Neural progenitor cell (in vitro differentiated cells): ENCODE data around the gene RELCH. TPM values are rescaled to one million over a fixed set of nuclear protein-coding genes. Genes with fewer than 3 reads are reported as not detected.

Experiments
- DNase-seq: peaks from one replicate; pipeline ENCODE4 v3.0.0-alpha.2; 2016; ENCODE audit warnings: low spot score
- H2AFZ ChIP-seq: fragments of 200-600 bp; sonication (generic); replicated peaks from 2 replicates; pipeline ENCODE4 v1.6.1; 2016; ENCODE audit warnings: antibody characterized with exemption
- H3F3A ChIP-seq: fragments of 200-600 bp; sonication (generic); 2 replicates; pipeline ENCODE4 v1.6.1; 2016; ENCODE audit warnings: antibody characterized with exemption, low read depth
- H3K27ac ChIP-seq: fragments of 200-600 bp; sonication (generic); 2 replicates; pipeline ENCODE4 v1.5.1; 2016; ENCODE audit warnings: mild to moderate bottlenecking
- H3K27me3 ChIP-seq: fragments of 200-600 bp; sonication (generic); 2 replicates; pipeline ENCODE4 v1.6.1; 2016; ENCODE audit warnings: mild to moderate bottlenecking, moderate library complexity
- H3K36me3 ChIP-seq: fragments of 200-600 bp; sonication (generic); 2 replicates; pipeline ENCODE4 v1.5.1; 2016
- H3K4me1 ChIP-seq: fragments of 200-600 bp; sonication (generic); 2 replicates; pipeline ENCODE4 v1.6.1; 2016; ENCODE audit warnings: mixed run types
- H3K4me2 ChIP-seq: fragments of 200-600 bp; sonication (generic); 2 replicates; pipeline ENCODE4 v1.6.1; 2016
- H3K4me3 ChIP-seq: fragments of 200-600 bp; sonication (generic); 2 replicates; pipeline ENCODE4 v1.5.1; 2016
- H3K79me2 ChIP-seq: fragments of 200-600 bp; sonication (generic); 2 replicates; pipeline ENCODE4 v1.6.1; 2016; ENCODE audit warnings: low read depth
- H3K9ac ChIP-seq: fragments of 200-600 bp; sonication (generic); 2 replicates; pipeline ENCODE4 v1.6.1; 2016
- H3K9me3 ChIP-seq: fragments of 200-600 bp; sonication (generic); 2 replicates; pipeline ENCODE4 v1.5.1; 2016; ENCODE audit warnings: low read depth
- H4K20me1 ChIP-seq: fragments of 200-600 bp; sonication (generic); 2 replicates; pipeline ENCODE4 v1.6.1; 2016; ENCODE audit warnings: low read depth
- H3K27ac Mint-ChIP-seq: 3 replicates; pipeline ENCODE4 v1.8.0; 2021; ENCODE audit warnings: mixed read lengths
- H3K27me3 Mint-ChIP-seq: 2 replicates; pipeline ENCODE4 v1.8.0; 2022; ENCODE audit warnings: low read depth, mild to moderate bottlenecking, inconsistent platforms, moderate library complexity, mixed read lengths; ENCODE audit not compliant: insufficient read depth
- H3K36me3 Mint-ChIP-seq: 3 replicates; pipeline ENCODE4 v1.8.0; 2021; ENCODE audit warnings: mixed read lengths
- H3K4me1 Mint-ChIP-seq: 3 replicates; pipeline ENCODE4 v1.8.0; 2021; ENCODE audit warnings: mixed read lengths
- H3K4me3 Mint-ChIP-seq: 3 replicates; pipeline ENCODE4 v1.8.0; 2021; ENCODE audit warnings: mild to moderate bottlenecking, moderate library complexity, mixed read lengths
- H3K9me3 Mint-ChIP-seq: 3 replicates; pipeline ENCODE4 v1.8.0; 2020; ENCODE audit warnings: mixed read lengths
- EZH2 ChIP-seq: fragments of 200-600 bp; sonication (generic); IDR thresholded peaks from 2 replicates; pipeline ENCODE4 v1.6.1; 2017; ENCODE audit warnings: antibody characterized with exemption, mild to moderate bottlenecking, moderate library complexity
- EZH2phosphoT487 ChIP-seq: fragments of 200-600 bp; sonication (generic); IDR thresholded peaks from 2 replicates; pipeline ENCODE4 v1.6.1; 2017; ENCODE audit warnings: antibody characterized with exemption
- total RNA-seq: library from RNA; depleted of rRNA; stranded (reverse); fragments of >200 nt; gene quantifications from 2 replicates; pipeline ENCODE4 v1.2.3, GENCODE V29; 2015; ENCODE audit warnings: low replicate concordance
- TF ChIP-seq, protein P1 (sequence below): fragments of 200-600 bp; sonication (generic); IDR thresholded peaks from 2 replicates; pipeline ENCODE4 v1.5.1; 2017; ENCODE audit warnings: antibody characterized with exemption, mild to moderate bottlenecking

Gene RELCH
- total RNA-seq, 1 donor from 2014 or later: 40.9 TPM

DNA sequence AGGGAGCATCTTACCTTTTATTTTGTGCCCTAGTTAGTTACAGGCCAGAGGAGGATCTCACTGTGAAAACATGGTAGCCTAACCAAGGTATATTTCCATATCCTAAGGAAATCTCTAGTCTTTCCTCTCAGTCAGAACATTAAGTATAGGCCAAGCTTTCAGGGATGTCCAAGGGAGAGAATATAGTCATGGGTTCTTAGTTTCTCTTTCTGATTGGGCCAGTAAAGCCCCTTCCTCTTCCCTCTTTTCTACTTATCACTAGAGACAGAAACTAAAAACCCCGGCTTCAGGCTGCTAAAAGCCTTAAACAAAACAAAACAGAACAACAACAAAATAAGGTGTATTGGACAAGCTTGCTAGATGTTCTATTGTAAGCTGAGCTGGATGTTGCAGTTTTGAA, 93.7 kb downstream of the RELCH start:
- Histone ChIP-seq H3K9me3 (no peaks in the 10 kb centered on the region), H3K27ac (no peak overlapping the region), H3K4me2 (no peak overlapping the region), H3K9ac (no peak overlapping the region), H3K36me3 (no peaks in the 10 kb centered on the region), H3K79me2 (no peaks in the 10 kb centered on the region), H4K20me1 (no peaks in the 10 kb centered on the region), H3F3A (peaks cover 5% of the 10 kb centered on the region), H3K27me3 (no peaks in the 10 kb centered on the region), H3K4me3 (no peak overlapping the region), H2AFZ (no peak overlapping the region), H3K4me1 (peaks cover 12% of the 10 kb centered on the region)
- TF ChIP-seq EZH2: no peak
- TF ChIP-seq EZH2phosphoT487: no peak
- TF ChIP-seq, protein P1, sequence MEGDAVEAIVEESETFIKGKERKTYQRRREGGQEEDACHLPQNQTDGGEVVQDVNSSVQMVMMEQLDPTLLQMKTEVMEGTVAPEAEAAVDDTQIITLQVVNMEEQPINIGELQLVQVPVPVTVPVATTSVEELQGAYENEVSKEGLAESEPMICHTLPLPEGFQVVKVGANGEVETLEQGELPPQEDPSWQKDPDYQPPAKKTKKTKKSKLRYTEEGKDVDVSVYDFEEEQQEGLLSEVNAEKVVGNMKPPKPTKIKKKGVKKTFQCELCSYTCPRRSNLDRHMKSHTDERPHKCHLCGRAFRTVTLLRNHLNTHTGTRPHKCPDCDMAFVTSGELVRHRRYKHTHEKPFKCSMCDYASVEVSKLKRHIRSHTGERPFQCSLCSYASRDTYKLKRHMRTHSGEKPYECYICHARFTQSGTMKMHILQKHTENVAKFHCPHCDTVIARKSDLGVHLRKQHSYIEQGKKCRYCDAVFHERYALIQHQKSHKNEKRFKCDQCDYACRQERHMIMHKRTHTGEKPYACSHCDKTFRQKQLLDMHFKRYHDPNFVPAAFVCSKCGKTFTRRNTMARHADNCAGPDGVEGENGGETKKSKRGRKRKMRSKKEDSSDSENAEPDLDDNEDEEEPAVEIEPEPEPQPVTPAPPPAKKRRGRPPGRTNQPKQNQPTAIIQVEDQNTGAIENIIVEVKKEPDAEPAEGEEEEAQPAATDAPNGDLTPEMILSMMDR: no peak
- no peaks in the 10 kb centered on the region for H3K9me3 Mint-ChIP-seq
- H3K4me3 Mint-ChIP-seq: no peak overlapping the region
- peaks cover 20% of the 10 kb centered on the region for H3K36me3 Mint-ChIP-seq
- no peak for DNase-seq
- H3K27ac Mint-ChIP-seq: no peak overlapping the region
- H3K4me1 Mint-ChIP-seq: peaks cover 4% of the 10 kb centered on the region
- peaks cover 3% of the 10 kb centered on the region for H3K27me3 Mint-ChIP-seq

DNA sequence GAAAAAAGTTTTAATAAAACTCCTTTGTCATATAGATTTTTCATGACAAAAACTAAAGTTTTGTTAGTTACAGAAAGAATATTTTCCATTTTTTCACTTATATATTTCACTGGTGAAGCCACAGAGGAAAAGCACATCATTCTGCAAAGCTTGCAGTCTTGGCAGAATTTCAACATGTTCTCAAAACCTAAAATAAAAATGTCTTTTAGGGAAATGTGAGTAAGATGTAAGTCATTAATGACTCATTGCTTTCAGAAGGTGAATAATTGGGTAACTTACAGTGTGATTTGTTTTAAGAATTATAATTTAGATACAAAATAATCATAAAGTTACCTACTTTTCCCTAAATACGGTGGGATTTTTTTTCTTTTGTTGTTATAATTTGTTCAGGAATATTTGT, 94.6 kb downstream of the RELCH start:
- Mint-ChIP-seq H3K9me3 (no peaks in the 10 kb centered on the region), H3K36me3 (peaks cover 20% of the 10 kb centered on the region), H3K27me3 (peaks cover 3% of the 10 kb centered on the region), H3K4me3 (no peak overlapping the region), H3K4me1 (peaks cover 4% of the 10 kb centered on the region), H3K27ac (no peak overlapping the region)
- no peak overlapping the region for H3K4me2 ChIP-seq
- H3K36me3 ChIP-seq: no peaks in the 10 kb centered on the region
- no peak overlapping the region for H2AFZ ChIP-seq
- no peak overlapping the region for H3K4me3 ChIP-seq
- H3K9me3 ChIP-seq: no peaks in the 10 kb centered on the region
- no peaks in the 10 kb centered on the region for H3K27me3 ChIP-seq
- no peaks in the 10 kb centered on the region for H3K79me2 ChIP-seq
- DNase-seq: no peak
- no peaks in the 10 kb centered on the region for H4K20me1 ChIP-seq
- no peak overlapping the region for H3K27ac ChIP-seq
- TF ChIP-seq, protein P1: no peak
- TF ChIP-seq EZH2 (no peak), EZH2phosphoT487 (no peak)
- H3K9ac ChIP-seq: no peak overlapping the region
- peaks cover 5% of the 10 kb centered on the region for H3F3A ChIP-seq
- peaks cover 12% of the 10 kb centered on the region for H3K4me1 ChIP-seq

DNA sequence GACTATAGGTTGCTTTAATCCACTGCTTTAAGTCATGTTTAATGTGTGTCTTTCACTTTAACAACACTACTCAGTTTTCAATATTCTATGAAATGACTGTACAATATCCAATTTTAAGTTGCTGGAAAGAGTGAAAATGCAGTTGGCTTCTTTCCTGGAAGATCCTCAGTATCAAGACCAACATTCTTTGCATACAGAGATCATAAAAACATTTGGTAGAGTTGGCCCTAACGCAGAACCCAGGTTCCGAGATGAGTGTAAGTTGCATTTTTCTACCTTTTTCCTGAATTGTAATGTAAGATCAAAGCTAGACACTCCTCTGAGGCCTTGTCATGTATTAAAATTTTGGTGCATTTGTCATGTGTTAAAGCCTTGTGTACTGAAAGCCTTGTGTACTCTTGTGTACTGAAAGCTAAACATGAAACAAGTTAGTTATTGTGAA, 95.2 kb downstream of the RELCH start:
- no peak overlapping the region for H3K4me2 ChIP-seq
- H3K27ac Mint-ChIP-seq: no peak overlapping the region

More for the DNA sequence above, 95.2 kb downstream of the RELCH start:
- H4K20me1 ChIP-seq: no peaks in the 10 kb centered on the region
- no peak overlapping the region for H2AFZ ChIP-seq
- no peaks in the 10 kb centered on the region for H3K27me3 ChIP-seq
- H3K36me3 Mint-ChIP-seq: peaks cover 20% of the 10 kb centered on the region
- TF ChIP-seq EZH2phosphoT487: no peak
- TF ChIP-seq EZH2: no peak
- TF ChIP-seq, protein P1: no peak
- H3K36me3 ChIP-seq: no peaks in the 10 kb centered on the region
- peaks cover 12% of the 10 kb centered on the region for H3K4me1 ChIP-seq
- H3K4me3 ChIP-seq: no peak overlapping the region
- DNase-seq: no peak
- no peaks in the 10 kb centered on the region for H3K79me2 ChIP-seq
- peaks cover 4% of the 10 kb centered on the region for H3K4me1 Mint-ChIP-seq
- H3K27ac ChIP-seq: no peak overlapping the region
- peaks cover 5% of the 10 kb centered on the region for H3F3A ChIP-seq
- H3K4me3 Mint-ChIP-seq: no peak overlapping the region
- H3K27me3 Mint-ChIP-seq: peaks cover 3% of the 10 kb centered on the region
- no peaks in the 10 kb centered on the region for H3K9me3 ChIP-seq
- H3K9ac ChIP-seq: no peak overlapping the region
- H3K9me3 Mint-ChIP-seq: no peaks in the 10 kb centered on the region
